GM19452 (cell line): ENCODE measurements around the gene MTHFSD.

Source experiments
- ATAC-seq: cut with Tn5 transposase; IDR thresholded peaks from one replicate; pipeline ENCODE4 v1.9.1; 2021; ENCODE audit not compliant: unreplicated experiment

The MTHFSD gene

GRCh38 chr16:86514481-86515376, 40.3 kb downstream of the MTHFSD start:
- ATAC-seq, result no peak

DNA sequence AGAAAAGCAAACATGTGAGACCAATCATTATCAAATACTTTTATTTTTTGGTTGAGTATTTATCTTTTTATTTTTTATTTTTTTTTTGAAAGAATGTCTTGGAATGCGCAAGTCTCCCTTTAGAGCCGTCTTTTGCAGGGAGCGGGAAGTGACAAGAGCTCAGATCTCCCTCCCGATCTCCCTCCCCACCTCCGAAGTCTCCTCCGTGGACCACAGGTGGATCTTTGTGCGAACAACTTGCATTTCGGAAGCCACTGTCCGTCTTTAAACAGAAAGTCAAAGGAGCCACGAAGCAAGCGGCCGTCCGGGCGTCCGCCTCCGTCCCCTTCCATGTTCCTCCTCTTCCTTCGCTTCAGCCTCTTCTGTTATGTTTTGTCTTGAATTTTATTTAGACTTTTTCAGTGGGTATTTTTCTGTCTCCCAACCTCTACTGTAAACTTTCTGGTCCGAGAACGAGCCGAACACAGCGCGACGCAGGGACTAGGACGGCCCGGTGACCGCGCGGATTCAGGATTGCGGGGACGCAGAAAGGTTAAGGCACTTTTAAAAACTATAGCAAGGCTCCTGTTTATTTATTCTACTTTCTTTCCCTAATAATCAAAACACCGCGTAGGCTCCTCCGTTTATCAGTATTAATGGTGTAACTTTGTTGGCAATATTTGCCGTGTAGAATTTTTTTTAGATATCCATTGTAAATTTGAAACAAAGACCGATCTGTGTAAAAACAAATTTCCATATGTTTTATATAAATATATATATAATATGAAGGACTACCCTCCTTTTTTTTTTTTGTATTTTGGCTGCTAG, 41.4 kb downstream of the MTHFSD start:
- no peak for ATAC-seq

DNA sequence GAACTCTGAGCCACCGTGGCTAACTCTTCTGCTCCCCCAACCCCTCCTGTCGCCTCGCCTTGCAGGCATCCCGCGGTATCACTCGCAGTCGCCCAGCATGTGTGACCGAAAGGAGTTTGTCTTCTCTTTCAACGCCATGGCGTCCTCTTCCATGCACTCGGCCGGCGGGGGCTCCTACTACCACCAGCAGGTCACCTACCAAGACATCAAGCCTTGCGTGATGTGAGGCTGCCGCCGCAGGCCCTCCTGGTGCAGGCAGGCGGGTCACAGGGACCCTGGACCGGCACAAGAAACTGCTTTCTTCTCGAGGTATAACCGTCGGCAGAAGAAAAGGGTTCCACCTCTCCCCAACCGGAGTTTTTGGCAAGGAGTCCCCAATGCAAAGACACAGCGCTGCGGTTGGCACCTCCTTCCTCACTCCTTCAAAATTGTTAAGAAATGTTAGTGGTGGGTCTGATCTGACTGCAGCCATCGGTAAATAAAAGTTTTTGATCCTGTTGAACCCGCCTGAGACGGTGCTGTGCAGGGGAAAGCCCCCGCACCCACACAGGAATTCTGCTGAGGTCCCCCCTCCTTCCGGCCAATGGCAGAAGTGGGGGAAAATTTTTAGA, 42.1 kb downstream of the MTHFSD start:
- no peak for ATAC-seq

- no peak for ATAC-seq
These were observed 42.7 kb downstream of the MTHFSD start for GRCh38 chr16:86512301-86512859.

DNA sequence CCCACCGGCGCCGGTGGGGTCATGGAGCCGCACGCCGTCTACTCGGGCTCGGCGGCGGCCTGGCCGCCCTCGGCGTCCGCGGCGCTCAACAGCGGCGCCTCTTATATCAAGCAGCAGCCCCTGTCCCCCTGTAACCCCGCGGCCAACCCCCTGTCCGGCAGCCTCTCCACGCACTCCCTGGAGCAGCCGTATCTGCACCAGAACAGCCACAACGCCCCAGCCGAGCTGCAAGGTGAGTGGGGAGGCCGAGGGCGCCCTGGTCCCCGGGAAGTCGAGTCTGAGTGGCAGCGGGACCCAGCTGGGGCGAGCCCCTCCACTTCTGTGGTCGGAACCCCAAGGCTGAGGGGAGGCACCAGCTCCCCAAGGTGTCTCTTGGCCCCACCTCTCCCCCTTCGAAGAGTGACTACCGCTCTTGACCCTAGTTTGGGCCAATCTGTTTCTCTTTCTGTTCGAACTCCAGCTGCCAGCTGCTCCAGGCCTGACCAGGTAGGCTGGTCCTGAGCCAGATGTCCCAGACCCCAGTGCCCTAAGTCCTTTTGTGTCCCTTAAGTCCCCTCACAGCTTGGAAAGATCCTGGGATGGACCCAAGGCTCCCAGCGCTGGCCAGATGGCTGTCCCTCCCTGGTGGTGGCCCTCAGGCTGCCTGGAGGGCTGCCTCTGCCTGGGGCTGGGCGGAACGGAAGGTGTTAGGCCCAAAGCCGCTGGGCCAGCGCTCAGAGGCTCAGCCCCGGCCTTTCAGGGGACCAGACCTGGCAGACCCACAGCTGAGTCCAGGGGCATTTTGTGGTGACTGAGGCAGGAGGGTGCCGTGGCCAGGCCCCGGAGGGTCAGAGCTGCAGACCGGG, 43.5 kb downstream of the MTHFSD start:
- ATAC-seq, result no peak

DNA sequence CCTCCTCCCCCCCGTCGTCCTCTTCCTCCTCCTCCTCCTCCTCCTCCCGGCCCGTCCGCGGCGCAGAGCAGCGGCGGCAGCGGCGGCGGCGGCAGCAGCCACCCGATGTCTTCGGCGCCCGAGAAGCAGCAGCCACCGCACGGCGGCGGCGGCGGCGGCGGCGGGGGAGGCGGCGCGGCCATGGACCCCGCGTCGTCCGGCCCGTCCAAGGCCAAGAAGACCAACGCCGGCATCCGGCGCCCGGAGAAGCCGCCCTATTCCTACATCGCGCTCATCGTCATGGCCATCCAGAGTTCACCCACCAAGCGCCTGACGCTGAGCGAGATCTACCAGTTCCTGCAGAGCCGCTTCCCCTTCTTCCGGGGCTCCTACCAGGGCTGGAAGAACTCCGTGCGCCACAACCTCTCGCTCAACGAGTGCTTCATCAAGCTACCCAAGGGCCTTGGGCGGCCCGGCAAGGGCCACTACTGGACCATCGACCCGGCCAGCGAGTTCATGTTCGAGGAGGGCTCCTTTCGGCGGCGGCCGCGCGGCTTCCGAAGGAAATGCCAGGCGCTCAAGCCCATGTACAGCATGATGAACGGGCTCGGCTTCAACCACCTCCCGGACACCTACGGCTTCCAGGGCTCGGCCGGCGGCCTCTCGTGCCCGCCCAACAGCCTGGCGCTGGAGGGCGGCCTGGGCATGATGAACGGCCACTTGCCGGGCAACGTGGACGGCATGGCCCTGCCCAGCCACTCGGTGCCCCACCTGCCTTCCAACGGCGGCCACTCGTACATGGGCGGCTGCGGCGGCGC, 44.4 kb downstream of the MTHFSD start, which contains the start of gene FOXF1:
Gene FOXF1 (plus strand): TSS at position 63 of the 797 bp plus-strand sequence. CDS start 43 bp downstream, at position 106.
- ATAC-seq, result no peak

DNA sequence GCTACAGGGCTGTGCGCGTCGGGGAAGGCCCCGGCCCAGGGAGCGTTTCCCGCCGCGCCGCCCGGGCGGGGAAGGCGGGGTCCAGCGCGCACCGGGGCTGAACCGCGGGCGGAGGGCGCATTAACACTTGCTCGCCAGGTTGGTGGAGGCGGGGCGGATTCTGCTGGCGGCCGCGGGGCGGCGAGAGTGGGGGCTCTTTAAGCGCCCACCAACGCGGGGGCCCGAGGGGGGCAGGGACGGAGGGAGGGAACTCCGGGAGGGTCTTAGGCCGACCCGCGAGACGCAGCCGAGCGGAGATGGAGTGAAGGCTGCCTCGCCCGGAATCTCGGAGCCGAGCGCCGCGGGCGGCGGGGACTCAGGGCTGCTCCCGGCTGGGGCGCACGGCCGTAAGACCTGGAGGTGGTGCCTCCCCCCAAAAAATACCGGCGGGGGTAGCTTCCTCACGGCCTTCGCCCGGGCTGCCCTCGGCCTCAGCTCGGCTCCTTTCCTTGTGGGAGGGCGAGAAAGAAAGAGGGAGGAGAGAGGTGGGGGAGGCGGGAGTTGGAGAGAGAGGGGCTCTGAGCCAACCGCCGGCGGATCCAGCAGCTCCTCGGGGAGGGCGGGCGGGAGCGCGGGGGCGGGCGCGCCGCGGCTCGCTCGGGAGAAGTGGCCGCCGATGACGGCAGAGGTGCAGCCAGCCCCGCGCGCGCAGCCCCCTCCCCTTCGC, 45.1 kb downstream of the MTHFSD start:
- no peak for ATAC-seq

DNA sequence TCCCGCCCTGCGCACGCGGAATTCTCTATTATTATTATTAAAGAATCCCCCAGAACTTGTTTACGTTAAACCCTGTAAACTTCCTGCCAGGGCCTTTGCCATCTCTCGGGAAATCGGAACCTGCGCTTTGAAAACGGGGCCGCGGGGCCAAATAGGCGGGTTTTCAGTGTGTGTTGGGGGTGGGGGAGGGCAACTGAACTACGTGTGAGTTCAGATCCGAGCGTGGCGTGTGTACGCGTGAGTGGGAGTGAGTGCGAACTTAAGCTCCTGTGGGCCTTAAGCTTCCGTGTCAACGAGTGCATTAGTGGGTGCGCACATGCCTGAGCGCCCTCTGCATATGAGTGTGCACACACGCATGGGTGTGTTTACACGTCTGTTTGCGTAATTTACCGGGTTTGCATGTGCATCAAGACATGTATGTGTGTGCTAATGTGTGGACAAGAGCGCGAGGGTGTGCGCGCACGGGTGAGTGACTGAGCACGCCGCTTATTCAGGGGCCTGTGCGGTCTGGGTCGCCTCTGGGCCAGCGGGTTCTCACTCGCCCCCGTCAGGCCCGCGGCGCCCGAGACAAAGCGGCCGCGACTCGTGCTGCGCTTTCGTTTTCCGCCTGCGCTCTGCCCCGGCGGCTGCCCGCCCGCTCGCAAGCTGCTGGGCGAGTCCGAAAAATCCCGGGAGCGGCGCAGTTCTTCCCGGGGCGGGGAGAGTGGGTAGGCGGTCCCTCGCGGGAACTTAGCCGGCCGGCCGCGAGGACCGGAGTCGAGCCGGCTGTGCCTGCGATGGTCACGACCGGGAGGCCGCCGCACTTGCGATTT, 45.9 kb downstream of the MTHFSD start:
- ATAC-seq, result no peak

DNA sequence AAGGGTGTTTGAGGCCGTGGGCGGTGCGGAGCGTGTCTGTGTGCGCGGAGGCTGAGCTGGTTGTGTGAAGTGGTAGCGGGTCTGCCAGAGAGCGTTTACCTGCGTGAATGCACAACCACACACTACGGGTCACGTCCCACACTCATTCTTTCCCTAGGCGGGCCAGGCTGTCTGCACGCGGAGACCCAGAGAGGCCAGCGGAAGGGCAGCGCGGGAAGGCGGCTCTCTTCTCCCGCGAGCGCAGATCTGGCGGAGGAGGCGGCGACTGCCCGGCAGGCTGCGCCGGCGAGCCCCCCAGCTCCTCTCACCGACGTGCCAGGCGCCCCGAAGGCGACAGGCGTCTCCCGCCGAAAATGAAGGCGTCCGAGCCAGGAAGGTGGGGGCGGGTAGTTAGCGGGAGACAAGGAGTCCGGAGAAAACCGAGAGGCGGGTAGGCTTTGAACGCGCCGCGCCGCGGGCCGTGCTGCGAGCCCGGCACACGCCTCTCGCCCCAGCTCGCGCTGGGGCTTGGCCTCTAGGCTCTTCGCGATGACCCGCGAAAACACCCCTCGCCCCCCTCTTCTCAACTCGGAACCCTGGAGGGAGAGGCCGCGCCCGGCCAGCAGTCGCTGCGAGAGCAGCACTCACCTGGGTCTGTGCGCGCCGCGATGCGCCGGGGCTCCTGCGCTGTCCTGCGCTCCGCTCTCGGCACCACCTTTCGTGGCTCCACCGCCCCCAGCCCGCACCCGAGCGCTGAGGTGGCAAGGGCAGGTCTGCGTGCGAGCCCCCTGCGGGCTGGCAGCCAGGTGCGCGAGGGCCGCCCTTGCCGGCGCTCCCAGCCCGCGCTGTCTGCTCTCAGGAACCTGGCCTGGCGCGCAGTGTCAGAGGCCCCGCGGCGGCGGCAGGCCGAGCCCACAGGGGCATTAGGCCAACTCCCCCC, 46.7 kb downstream of the MTHFSD start:
- no peak for ATAC-seq

GRCh38 chr16:86507173-86508027, 47.6 kb downstream of the MTHFSD start:
- no peak for ATAC-seq

DNA sequence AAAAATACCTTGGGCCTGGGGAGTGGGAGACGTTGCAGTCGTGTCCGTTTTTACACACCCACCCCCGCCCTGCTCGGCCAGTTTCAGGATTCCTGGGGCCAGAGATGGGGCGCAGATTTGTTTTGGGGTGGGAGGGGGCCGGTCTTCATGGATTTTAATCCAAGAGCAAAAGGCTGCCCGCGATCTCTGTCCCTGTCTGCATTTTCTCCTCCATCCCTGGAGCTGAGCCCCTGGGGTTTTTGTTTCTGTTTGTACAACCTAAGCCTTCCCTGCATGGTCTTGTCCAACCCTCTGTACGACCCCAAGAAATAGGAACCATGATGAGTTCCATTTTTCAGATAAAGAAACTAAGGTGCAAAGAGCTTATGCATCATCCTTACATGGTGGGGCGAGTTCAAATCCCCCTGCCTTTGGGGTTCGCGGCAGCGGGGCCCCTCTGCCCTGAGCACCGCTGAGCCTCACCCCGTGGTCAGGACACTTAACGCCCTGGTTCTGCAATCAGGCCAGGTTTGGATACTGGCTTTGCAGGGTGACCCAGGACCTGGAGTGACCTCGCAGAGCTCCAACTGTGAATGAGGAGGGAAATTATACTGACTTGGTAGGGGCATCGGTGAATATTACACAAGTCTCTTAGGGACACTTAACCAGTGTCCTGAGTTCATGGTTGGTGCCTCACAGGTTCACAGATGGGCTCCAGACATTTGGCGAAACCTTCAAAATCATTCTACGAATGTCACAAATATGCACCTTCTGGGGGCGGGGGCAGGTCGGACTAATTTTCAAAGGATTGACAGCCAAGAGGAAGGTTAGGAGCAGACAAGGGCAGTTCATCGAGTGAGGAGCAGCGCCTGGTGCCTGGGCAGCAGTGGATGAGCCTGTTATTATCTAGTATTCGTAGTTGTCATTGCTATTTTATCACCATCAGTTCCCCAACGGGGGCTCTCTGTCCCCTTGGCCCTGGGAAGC, 48.9 kb downstream of the MTHFSD start:
- ATAC-seq, result no peak

GRCh38 chr16:86505185-86505898, 49.7 kb downstream of the MTHFSD start:
- ATAC-seq, result no peak

DNA sequence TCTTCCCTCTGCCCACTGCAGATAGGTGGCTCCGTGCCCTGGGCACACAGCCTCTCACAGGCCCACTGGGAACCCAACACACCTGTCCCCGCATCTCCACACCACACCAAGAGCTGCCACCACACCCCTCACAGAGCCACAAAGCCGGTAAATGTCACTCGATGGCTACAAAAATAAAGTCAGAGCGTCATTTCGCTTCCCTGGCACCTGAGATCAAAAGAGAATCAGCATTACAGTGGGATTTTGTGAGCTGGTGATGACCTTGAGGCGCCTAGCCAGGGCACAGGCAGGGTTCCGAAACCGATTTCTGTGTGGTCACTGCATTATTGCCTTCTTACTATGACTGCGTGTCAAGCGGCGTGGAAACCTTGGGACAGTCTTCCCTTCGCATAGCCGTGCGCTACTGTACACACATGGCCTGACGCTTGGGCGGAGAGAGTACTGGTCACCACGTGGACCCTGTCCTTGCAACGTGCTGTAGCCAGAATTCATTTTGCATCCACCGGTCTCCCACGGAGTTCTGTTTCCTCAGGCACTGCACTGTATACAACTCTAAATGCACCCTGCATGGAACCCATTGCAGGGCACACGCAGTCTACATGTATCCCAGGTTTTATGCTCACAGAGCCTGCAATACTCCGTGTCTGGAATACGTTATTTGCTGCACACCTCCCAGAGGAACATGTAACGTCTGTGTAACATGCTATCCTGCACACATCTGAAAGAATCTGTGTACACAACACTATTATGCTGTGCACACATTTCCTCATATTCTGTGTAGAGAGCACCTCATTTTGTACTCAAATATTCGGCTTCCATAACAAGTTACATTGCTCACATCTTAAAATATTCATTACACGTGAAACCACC, 50.5 kb downstream of the MTHFSD start:
- ATAC-seq, result no peak
